H1 (cell line): ENCODE results near the gene UGT1A8. TPM values are rescaled to one million over a fixed set of nuclear protein-coding genes. Genes with fewer than 3 reads are reported as not detected.

Experiments used
- BACH1 ChIP-seq: IDR thresholded peaks from 2 replicates; pipeline ENCODE4 v1.6.1; 2012; ENCODE audit warnings: low read length, improper control_type of control experiment
- MAFK ChIP-seq: IDR thresholded peaks from 2 replicates; pipeline ENCODE4 v1.6.1; 2012; ENCODE audit warnings: low read depth, mild to moderate bottlenecking, improper control_type of control experiment, low read length
- POLR2A ChIP-seq, 2 experiments: IDR thresholded peaks; 1 replicate in 1 of 2; 2 replicates in 1 of 2; pipeline ENCODE4 v1.6.1; 2011; ENCODE audit warnings: low read depth in 2 of 2, low read length in 2 of 2, mild to moderate bottlenecking in 2 of 2; ENCODE audit errors: control extremely low read depth in 1 of 2
- polyA plus RNA-seq, 7 experiments: library from polyadenylated mRNA; depleted of rRNA in 3 of 7; stranded (reverse) in 5 of 7; unstranded in 2 of 7; fragments of >200 nt in 5 of 7; fragments of 200-250 nt in 2 of 7; gene quantifications; 1 replicate in 5 of 7; 2 replicates in 1 of 7; 4 replicates in 1 of 7; pipeline versions ENCODE4 v1.2.1 to v1.2.3, GENCODE V29; 2011 to 2013; ENCODE audit warnings: missing spikeins in 2 of 7, mixed read lengths in 2 of 7
- total RNA-seq: library from RNA; stranded (reverse); fragmentation: NEBNext Ultra II Directional; extraction: Animal tissue kit (Norgen Biotek cat#: 25700); gene quantifications from 2 replicates; pipeline ENCODE4 v1.2.1, GENCODE V29; 2021

UGT1A8 gene
- total and polyA plus RNA-seq, 2 of the 8 experiments (the other 6 are each of a cell fraction or from before 2014, with no cell fraction given), result not detected

- TF ChIP-seq BACH1 (no peak), POLR2A (IDR thresholded peaks at IDR 0.05; ENCODE audit: control extremely low read depth in 1 of 2, low read depth in 2 of 2, low read length in 2 of 2) (no peak), MAFK (no peak)
Observed at GRCh38 chr2:233773854-233774253, 156.4 kb downstream of the UGT1A8 start (continued).
